Measurements from ENCODE around the gene GBP7.

- TF ChIP-seq CTCF (IDR thresholded peaks at IDR 0.05) = no peak
- no peak for TF ChIP-seq POLR2A (IDR thresholded peaks at IDR 0.05)
Observed at GRCh38 chr1:89114662-89115061, 61.1 kb downstream of the GBP7 start.

All from right lobe of liver (tissue), 4 donors.